ENCODE data around the gene ST3GAL2.

ST3GAL2 gene

GRCh38 chr16:70381604-70382342, 57.1 kb downstream of the ST3GAL2 start:
- no peak for TF ChIP-seq CTCF (IDR thresholded peaks at IDR 0.05; ENCODE audit: low read depth, low read length)
- H3K4me3 ChIP-seq (replicated peaks in 1 of 2; ENCODE audit: low read depth in 2 of 2, low read length in 2 of 2) = peak overlapping the region; percentile 41 to 59
- DNase-seq (ENCODE audit: low read depth in 2 of 2) = no peak

- no peak for TF ChIP-seq CTCF (IDR thresholded peaks at IDR 0.05; ENCODE audit: low read depth, low read length)
- peak overlapping the region; percentile 59 to 65 for H3K4me3 ChIP-seq (replicated peaks in 1 of 2; ENCODE audit: low read depth in 2 of 2, low read length in 2 of 2)
- DNase-seq (ENCODE audit: low read depth in 2 of 2) = peak; percentile 94 to 96
Observed at GRCh38 chr16:70380919-70381603, 57.8 kb downstream of the ST3GAL2 start.

GRCh38 chr16:70380248-70380918, 58.5 kb downstream of the ST3GAL2 start:
- H3K4me3 ChIP-seq (replicated peaks in 1 of 2; ENCODE audit: low read depth in 2 of 2, low read length in 2 of 2) = peak overlapping the region; percentile 59 to 65
- no peak for TF ChIP-seq CTCF (IDR thresholded peaks at IDR 0.05; ENCODE audit: low read depth, low read length)
- peak; percentile 72 to 85 for DNase-seq (ENCODE audit: low read depth in 2 of 2)

- DNase-seq (ENCODE audit: low read depth in 2 of 2) = no peak
- no peak for TF ChIP-seq CTCF (IDR thresholded peaks at IDR 0.05; ENCODE audit: low read depth, low read length)
- H3K4me3 ChIP-seq (replicated peaks in 1 of 2; ENCODE audit: low read depth in 2 of 2, low read length in 2 of 2) = no peak overlapping the region
Observed at GRCh38 chr16:70378869-70379493, 59.9 kb downstream of the ST3GAL2 start.

GRCh38 chr16:70377782-70378181, 61.1 kb downstream of the ST3GAL2 start:
- no peak for TF ChIP-seq CTCF (IDR thresholded peaks at IDR 0.05; ENCODE audit: low read depth, low read length)
- no peak overlapping the region for H3K4me3 ChIP-seq (replicated peaks in 1 of 2; ENCODE audit: low read depth in 2 of 2, low read length in 2 of 2)
- DNase-seq (ENCODE audit: low read depth in 2 of 2) = no peak

Data from cardiac fibroblast (primary cell).